GM18508 (cell line): ENCODE measurements around the gene KCNK3.

ENCODE experiments used
- ATAC-seq: cut with Tn5 transposase; IDR thresholded peaks from one replicate; pipeline ENCODE4 v1.9.1; 2021; ENCODE audit warnings: moderate number of reproducible peaks; ENCODE audit not compliant: insufficient read depth, unreplicated experiment

Gene KCNK3

GRCh38 chr2:26685989-26686839 lies 6.3 kb upstream of the KCNK3 start:
- ATAC-seq, result no peak

DNA sequence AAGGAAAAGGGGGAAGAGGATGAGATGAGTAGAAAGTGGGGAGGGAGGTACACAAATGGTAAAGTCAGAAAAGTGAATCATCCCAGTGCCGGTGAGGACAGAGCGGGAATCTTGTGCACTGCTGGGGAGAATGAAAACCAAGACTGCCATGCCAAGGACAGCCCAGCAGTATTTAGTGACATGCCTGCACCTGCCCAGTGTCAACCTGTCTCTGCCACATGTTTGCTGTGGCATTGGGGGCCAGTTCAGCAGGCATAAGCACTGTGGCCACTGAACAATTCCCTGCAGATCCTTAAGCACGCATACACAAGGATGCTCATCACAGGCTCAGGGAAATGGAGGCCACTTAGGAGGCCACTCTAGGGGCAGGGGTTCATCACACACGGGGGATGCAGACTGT lies 5.2 kb upstream of the KCNK3 start:
- ATAC-seq, result no peak

DNA sequence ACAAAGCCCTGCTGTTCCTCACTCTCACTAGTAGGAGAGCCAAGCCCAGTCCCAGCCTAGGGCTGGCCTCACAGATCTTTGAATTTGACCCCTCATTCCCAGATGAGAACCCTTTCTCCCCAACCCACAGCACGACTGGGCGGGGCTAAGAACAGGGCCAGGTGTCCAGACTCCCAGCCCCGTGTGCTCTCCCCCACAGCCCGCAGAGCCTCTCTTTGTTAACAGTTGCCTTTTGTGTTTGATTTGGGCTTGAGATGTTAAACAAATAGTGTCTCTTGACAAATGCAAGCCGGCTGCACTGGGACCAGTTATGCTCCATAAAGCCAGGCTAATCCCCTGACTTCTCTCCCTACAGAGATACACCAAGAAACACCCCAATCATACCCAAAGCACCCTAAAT lies 4.7 kb upstream of the KCNK3 start:
- no peak for ATAC-seq

GRCh38 chr2:26691161-26691560 lies 1.4 kb upstream of the KCNK3 start:
- ATAC-seq, result no peak

- no peak for ATAC-seq
Observed at GRCh38 chr2:26691881-26692278, 642 bp upstream of the KCNK3 start.

DNA sequence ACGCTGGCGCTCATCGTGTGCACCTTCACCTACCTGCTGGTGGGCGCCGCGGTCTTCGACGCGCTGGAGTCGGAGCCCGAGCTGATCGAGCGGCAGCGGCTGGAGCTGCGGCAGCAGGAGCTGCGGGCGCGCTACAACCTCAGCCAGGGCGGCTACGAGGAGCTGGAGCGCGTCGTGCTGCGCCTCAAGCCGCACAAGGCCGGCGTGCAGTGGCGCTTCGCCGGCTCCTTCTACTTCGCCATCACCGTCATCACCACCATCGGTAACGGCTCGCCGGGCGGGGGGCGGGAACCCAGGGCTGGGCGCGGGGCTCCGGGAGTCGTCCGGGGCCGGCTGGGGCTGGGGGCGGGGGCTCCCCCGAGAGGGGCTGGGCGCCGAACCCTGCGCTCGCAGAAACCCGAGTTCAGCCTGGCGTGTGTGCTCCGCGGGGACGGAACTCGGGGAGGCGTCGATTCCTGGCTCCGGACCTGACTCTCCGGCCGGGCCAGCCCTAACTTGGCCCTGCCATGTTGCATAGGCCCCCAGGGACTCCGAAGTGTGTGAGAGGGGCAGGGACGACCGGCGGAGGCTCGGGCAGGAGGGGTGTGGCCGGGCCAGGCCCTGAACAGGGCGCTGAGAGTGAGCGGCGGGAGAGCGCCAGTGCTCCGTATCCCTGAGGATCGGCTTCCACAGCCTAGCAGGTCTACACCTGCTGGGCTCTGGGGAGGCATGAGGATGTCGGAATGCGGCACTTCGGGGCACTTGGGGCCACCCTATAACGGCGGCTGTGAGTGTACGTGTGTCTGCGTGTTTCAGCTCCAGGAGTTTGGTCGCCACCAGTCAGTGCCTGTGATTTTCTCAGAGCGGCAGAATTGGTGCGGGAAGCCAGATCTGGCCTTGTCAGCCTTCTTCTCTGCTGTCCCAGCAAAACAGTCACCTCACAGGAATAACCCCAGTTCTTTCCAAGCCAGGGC lies 651 bp downstream of the KCNK3 start:
- no peak for ATAC-seq

- ATAC-seq, result no peak
Observed at GRCh38 chr2:26694001-26694400, 1.5 kb downstream of the KCNK3 start.

GRCh38 chr2:26696351-26696816 lies 3.9 kb downstream of the KCNK3 start:
- no peak for ATAC-seq

DNA sequence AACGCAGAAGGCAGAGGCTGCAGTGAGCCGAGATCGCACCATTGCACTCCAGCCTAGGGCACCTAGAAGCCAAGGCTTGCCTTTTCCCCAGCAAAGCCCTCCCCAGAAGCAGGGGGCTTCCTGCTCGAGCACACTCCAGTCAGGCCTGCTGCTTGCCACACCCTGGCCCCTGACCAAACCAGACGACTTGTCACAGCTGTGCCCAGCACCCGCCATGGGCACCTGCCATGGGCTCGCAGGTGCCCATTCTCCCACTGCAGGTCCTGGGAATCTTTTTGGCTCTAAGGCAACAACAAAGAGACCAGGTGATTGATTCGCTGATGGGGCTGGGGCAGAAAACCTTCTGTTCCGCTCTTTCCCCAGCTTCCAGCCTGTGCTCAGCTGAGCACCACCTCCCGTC lies 4.9 kb downstream of the KCNK3 start:
- no peak for ATAC-seq

GRCh38 chr2:26699295-26699694 lies 6.8 kb downstream of the KCNK3 start:
- no peak for ATAC-seq

GRCh38 chr2:26700078-26700477 lies 7.6 kb downstream of the KCNK3 start:
- ATAC-seq, result no peak

- no peak for ATAC-seq
Observed at GRCh38 chr2:26701596-26701995, 9.1 kb downstream of the KCNK3 start.

- ATAC-seq, result no peak
Observed at GRCh38 chr2:26702025-26702424, 9.5 kb downstream of the KCNK3 start.

DNA sequence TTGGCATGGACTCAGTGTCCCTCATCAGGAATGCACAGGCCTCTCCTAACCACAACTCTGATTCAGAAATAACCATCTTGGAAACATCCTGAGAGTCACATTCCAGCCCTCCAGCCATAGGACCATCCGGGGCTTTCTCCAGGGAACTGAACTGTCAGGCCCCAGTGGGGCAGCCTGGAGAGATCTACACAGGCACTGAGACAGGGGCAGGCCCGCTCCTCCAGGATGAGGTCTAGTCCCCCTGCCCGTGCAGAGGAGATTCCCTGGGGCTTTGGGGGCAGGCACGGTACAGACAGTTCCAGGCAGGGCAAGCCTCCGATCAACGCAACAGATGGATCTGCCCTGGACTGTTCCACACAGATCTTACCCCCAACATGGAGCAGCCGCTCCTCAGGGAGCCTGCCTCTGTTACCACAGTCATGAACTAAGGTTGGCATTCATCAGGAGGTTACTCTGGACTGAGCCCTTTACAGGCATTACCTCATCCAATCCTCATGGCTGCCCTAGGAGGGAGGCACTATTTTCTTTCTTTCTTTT lies 12.0 kb downstream of the KCNK3 start:
- ATAC-seq, result no peak

DNA sequence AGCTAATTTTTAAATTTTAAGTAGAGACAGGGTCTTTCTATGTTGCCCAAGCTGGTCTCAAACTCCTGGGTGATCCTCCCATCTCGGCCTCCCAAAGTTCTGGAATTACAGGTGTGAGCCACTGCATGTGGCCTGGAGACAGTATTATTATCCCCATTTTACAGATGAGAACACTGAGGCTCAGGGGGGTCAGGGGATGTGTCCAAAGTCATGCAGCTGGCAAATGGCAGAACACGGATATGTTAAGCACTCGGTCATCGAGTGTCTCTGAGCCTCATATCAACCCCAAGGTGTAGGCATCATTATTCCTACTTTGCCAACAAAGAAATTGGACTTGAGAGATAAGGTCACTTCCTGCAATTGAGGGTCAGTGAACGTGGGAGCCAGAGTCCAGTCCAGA lies 12.6 kb downstream of the KCNK3 start:
- no peak for ATAC-seq

- no peak for ATAC-seq
Observed at GRCh38 chr2:26706093-26706492, 13.6 kb downstream of the KCNK3 start.

GRCh38 chr2:26706616-26707473 lies 14.3 kb downstream of the KCNK3 start:
- no peak for ATAC-seq

DNA sequence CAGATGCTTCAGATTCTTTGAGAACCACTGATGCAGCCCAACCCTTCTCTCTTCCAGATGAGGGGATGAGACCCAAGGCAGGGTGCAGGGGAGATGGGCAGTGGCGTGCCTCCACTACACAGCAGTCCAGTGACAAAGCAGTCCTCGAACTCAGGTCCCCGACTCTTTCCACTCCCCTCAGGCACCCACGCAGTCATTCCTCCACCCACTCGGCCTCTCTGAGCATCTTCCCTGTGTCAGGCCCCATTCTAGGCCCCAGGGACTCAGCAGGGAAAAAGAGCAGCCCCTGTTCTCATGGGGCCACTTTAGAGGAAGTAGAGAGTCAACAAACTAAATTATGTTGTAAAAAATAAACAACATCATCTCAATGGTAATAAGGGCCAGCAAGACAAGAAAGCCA lies 15.2 kb downstream of the KCNK3 start:
- ATAC-seq, result no peak

DNA sequence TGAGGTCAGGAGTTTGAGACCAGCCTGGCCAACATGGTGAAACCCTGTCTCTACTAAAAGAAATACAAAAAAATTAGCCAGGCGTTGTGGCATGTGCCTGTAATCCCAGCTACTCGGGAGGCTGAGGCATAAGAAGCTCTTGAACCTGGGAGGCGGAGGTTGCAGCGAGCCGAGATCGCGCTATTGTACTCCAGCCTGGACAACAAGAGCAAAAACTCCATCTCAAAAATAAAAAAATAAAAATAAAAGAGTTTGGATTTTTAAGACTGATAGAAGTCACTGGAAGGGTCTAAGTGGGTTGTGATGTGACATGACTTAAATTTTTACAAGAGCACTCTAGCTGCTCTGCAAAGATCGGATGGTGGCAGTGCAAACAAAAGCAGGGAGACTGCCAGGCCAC lies 15.9 kb downstream of the KCNK3 start:
- ATAC-seq, result no peak
